WERI-Rb-1 (cell line): ENCODE results near the gene NME2.

Experiments used
- DNase-seq: peaks from one replicate; pipeline ENCODE4 v3.0.0-alpha.2; 2020
- H3K27ac ChIP-seq: fragments of 250-450 bp; sonication (Bioruptor Pico); 2 replicates; pipeline ENCODE4 v1.5.1; 2020; ENCODE audit warnings: mild to moderate bottlenecking, moderate library complexity
- H3K27me3 ChIP-seq: fragments of 250-450 bp; sonication (Bioruptor Pico); 2 replicates; pipeline ENCODE4 v1.5.1; 2021; ENCODE audit warnings: mild to moderate bottlenecking, low read depth, moderate library complexity; ENCODE audit not compliant: insufficient read depth, severe bottlenecking
- H3K36me3 ChIP-seq: fragments of 250-450 bp; sonication (Bioruptor Pico); 2 replicates; pipeline ENCODE4 v1.5.1; 2020; ENCODE audit warnings: mild to moderate bottlenecking, moderate library complexity
- H3K4me3 ChIP-seq: 2 replicates; pipeline ENCODE4 v1.5.1; 2011; ENCODE audit warnings: low read depth, mild to moderate bottlenecking, control low read depth, low read length
- H3K9me3 ChIP-seq: fragments of 250-450 bp; sonication (Bioruptor Pico); 2 replicates; pipeline ENCODE4 v1.5.1; 2021; ENCODE audit warnings: mild to moderate bottlenecking, moderate library complexity; ENCODE audit not compliant: severe bottlenecking
- TF ChIP-seq, protein P1 (sequence below): IDR thresholded peaks from 2 replicates; pipeline ENCODE4 v1.5.1; 2011; ENCODE audit warnings: low read depth, mild to moderate bottlenecking, control low read depth, inconsistent platforms, low read length

Gene NME2

DNA sequence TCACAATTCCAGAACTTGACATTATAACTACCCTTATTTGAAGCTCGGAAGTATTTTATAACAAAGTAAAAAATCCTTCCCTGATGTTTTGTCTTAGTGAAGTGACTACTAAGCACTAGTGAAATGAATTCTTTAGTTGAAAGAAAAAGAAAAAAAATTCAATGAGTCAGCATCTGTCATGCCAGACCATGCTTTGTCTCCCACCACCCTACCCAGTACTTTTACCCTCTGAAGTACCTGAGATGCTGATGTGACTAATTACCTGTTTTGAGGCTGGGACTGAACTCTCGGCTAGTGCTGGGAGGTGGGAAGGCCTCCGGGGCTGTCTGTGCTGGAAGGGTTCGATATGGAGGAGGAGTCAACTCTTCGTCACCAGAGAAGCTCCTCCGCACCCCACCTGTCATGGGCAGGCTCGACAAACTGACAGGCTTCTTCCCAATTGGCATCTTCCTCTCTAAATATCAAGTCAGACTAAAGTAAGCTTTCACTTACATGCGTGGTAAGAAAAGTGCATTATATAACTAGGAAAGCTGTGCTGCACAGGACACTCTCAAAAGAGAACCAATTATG, 19.6 kb downstream of the NME2 start:
- H3K36me3 ChIP-seq, result peaks cover 62% of the 10 kb centered on the region

DNA sequence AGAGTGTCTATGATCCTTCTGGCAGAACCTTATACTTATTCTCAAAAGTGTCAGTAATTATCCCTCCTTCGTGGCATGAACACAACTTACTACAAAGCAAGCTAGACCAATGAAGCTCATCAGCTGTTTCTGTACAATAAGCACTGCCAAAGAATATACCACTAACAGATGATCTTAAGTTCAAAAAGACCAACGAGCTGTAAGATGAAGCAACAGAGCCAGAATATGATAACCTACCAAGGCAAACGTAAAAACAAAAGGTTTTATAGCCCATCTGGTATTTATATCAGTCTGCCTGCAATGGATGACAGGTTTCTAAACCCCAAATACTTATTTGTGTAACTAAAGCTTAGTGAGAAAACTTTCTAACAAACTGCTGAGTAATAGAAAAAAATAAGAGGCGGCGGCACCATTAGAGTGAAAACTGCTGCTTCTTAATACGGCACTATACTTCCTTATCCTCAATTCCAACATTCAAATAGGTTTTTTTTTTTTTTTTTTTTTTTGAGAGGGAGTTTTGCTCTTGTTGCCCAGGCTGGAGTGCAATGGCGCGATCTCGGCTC, 22.1 kb downstream of the NME2 start:
- Histone ChIP-seq H3K4me3 (no peak overlapping the region), H3K27me3 (no peaks in the 10 kb centered on the region), H3K27ac (no peak overlapping the region), H3K36me3 (peaks cover 75% of the 10 kb centered on the region), H3K9me3 (no peaks in the 10 kb centered on the region)
- DNase-seq, result no peak
- TF ChIP-seq, protein P1, sequence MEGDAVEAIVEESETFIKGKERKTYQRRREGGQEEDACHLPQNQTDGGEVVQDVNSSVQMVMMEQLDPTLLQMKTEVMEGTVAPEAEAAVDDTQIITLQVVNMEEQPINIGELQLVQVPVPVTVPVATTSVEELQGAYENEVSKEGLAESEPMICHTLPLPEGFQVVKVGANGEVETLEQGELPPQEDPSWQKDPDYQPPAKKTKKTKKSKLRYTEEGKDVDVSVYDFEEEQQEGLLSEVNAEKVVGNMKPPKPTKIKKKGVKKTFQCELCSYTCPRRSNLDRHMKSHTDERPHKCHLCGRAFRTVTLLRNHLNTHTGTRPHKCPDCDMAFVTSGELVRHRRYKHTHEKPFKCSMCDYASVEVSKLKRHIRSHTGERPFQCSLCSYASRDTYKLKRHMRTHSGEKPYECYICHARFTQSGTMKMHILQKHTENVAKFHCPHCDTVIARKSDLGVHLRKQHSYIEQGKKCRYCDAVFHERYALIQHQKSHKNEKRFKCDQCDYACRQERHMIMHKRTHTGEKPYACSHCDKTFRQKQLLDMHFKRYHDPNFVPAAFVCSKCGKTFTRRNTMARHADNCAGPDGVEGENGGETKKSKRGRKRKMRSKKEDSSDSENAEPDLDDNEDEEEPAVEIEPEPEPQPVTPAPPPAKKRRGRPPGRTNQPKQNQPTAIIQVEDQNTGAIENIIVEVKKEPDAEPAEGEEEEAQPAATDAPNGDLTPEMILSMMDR, result no peak

More for the DNA sequence above, 19.6 kb downstream of the NME2 start:
- TF ChIP-seq, protein P1, result no peak
- Histone ChIP-seq H3K4me3 (no peak overlapping the region), H3K27me3 (no peaks in the 10 kb centered on the region), H3K9me3 (no peaks in the 10 kb centered on the region), H3K27ac (no peak overlapping the region)
- DNase-seq, result no peak

- TF ChIP-seq, protein P1, result no peak
These were observed 23.0 kb downstream of the NME2 start for GRCh38 chr17:51189162-51189561.

GRCh38 chr17:51189628-51190027, 23.4 kb downstream of the NME2 start:
- no peak for DNase-seq
- Histone ChIP-seq H3K27ac (no peak overlapping the region), H3K9me3 (no peaks in the 10 kb centered on the region), H3K36me3 (peaks cover 72% of the 10 kb centered on the region), H3K4me3 (no peak overlapping the region), H3K27me3 (no peaks in the 10 kb centered on the region)
- TF ChIP-seq, protein P1, result no peak

More at GRCh38 chr17:51189162-51189561, 23.0 kb downstream of the NME2 start:
- Histone ChIP-seq H3K27me3 (no peaks in the 10 kb centered on the region), H3K36me3 (peaks cover 76% of the 10 kb centered on the region), H3K27ac (no peak overlapping the region), H3K9me3 (no peaks in the 10 kb centered on the region), H3K4me3 (no peak overlapping the region)
- DNase-seq, result no peak

DNA sequence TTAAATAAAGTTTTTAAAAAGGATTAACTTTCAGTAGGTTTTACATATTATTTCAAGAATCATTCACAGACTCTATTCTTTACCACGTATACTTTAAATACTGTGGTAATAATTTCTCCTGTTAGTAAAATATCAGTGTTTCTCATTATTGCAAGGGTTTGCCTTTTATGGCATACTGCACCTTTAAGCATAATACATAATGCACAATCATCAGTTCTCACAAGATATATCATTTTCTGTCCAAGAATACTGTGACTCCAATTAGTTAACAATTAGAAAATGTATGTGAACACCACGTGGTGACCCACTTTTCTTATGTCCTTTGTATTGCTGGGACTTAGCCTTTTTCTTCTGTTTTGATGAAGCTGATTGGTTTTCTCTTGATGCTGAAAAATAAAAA, 25.7 kb downstream of the NME2 start:
- TF ChIP-seq, protein P1, result no peak
- Histone ChIP-seq H3K27ac (no peak overlapping the region), H3K36me3 (peaks cover 72% of the 10 kb centered on the region), H3K27me3 (no peaks in the 10 kb centered on the region), H3K4me3 (no peak overlapping the region), H3K9me3 (no peaks in the 10 kb centered on the region)
- no peak for DNase-seq

GRCh38 chr17:51197754-51198153, 31.5 kb downstream of the NME2 start:
- TF ChIP-seq, protein P1, result no peak
- no peak for DNase-seq
- Histone ChIP-seq H3K27me3 (no peaks in the 10 kb centered on the region), H3K27ac (no peak overlapping the region), H3K36me3 (peaks cover 88% of the 10 kb centered on the region), H3K4me3 (no peak overlapping the region), H3K9me3 (no peaks in the 10 kb centered on the region)
